Activated CD4-positive, alpha-beta T cell treated with anti-CD3 and anti-CD28 coated beads, Interleukin-2, amount 10 ng/mL, durations not matched to agents 24 days and 14 days (primary cell): Measurements from ENCODE around the gene TMEM229A. TPM values are rescaled to one million over a fixed set of nuclear protein-coding genes. Genes with fewer than 3 reads are reported as not detected.
"Not testable (repeated sequence)": the region's sequence is repeated elsewhere in the genome, so short reads cannot be mapped to it uniquely, and the experiment has no call there.

Source experiments
- DNase-seq: peaks from one replicate; pipeline ENCODE4 v3.0.0; 2022
- H3K27ac Mint-ChIP-seq: one replicate; pipeline ENCODE4 v1.8.0; 2022; ENCODE audit warnings: mild to moderate bottlenecking, mixed read lengths
- H3K27me3 Mint-ChIP-seq: one replicate; pipeline ENCODE4 v1.8.0; 2022; ENCODE audit warnings: mixed read lengths
- H3K36me3 Mint-ChIP-seq: one replicate; pipeline ENCODE4 v1.8.0; 2022; ENCODE audit warnings: low read depth, mild to moderate bottlenecking, mixed read lengths
- H3K4me1 Mint-ChIP-seq: one replicate; pipeline ENCODE4 v1.8.0; 2021; ENCODE audit warnings: mixed read lengths
- H3K4me3 Mint-ChIP-seq: one replicate; pipeline ENCODE4 v1.8.0; 2022; ENCODE audit warnings: mild to moderate bottlenecking, moderate library complexity, mixed read lengths
- H3K9me3 Mint-ChIP-seq: one replicate; pipeline ENCODE4 v1.8.0; 2021; ENCODE audit warnings: mixed read lengths
- intact Hi-C: fragments of 100-400 bp; cut with micrococcal nuclease; formaldehyde crosslinking; loops from one replicate; pipeline ENCODE4 v1.15.1; 2023
- total RNA-seq: library from RNA; stranded (reverse); gene quantifications from 2 replicates; pipeline ENCODE4 v1.2.3, GENCODE V29; 2022

TMEM229A gene
- total RNA-seq, result not detected in 2 replicates

DNA sequence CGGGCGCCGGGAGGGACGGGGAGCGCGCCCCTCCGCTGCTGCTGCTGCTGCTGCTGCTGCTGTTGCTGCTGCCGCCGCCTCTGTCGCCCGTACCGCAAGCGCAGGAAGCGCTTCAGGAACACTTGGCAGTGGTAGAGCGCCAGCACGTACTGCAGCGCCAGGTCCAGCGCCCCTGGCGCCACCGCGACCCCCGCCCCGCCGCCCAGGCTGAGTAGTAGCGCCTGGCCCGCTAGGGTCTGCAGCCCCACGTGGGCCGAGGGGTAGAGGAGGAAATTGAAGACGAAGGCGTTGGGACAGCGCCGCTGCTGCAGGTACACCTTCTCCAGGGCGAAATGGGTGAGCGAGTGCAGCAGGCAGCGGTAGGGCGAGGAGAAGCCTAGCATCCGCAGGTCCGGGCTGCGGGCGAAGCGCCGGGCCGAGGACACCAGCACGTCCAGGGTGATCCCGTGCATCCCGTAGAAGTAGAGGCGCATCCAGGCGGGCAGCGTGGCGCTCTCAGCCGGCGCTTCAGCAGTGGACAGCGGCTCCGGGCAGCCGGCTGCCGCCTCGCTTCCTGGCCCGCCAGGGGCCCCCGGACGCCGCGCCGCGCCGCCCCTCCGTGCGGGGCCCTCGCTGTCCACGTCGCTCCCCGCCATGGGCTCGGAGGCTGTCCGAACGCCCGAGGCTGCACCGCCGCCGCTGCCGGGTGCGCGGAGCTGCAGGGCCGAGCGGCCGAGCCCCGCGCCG, at the start of gene TMEM229A:
Gene TMEM229A, minus strand, starts transcription at position 699 of the 726 bp plus-strand sequence. Its CDS starts 64 bp downstream, at position 635.
- H3K27me3 Mint-ChIP-seq, result peaks cover 55% of the 10 kb centered on the region
- no peak within 1 kb of the TSS for H3K27ac Mint-ChIP-seq
- H3K9me3 Mint-ChIP-seq, result no peaks in the 10 kb centered on the region
- peaks cover 4% of the 10 kb centered on the region for H3K4me1 Mint-ChIP-seq
- peak within 1 kb of the TSS; percentile 64 for H3K4me3 Mint-ChIP-seq
- peak; percentile 63 for DNase-seq
- peaks cover 5% of the 10 kb centered on the region for H3K36me3 Mint-ChIP-seq
- intact Hi-C loops, result no loop called here

GRCh38 chr7:124082234-124082633, 49.4 kb upstream of the TMEM229A start:
- not testable (repeated sequence) for H3K4me3 Mint-ChIP-seq, H3K36me3 Mint-ChIP-seq, DNase-seq, H3K9me3 Mint-ChIP-seq, H3K4me1 Mint-ChIP-seq, H3K27me3 Mint-ChIP-seq, H3K27ac Mint-ChIP-seq
- intact Hi-C loops, result loop anchor here (5.0 kb wide), 1 partner anchor 585 kb away; no protein-coding TSS in a partner anchor

GRCh38 chr7:124077546-124077945, 44.7 kb upstream of the TMEM229A start:
- Mint-ChIP-seq H3K9me3 (no peaks in the 10 kb centered on the region), H3K4me3 (no peak overlapping the region), H3K27ac (no peak overlapping the region), H3K27me3 (no peaks in the 10 kb centered on the region), H3K36me3 (no peaks in the 10 kb centered on the region), H3K4me1 (no peaks in the 10 kb centered on the region)
- DNase-seq, result no peak
- intact Hi-C loops, result no loop called here

DNA sequence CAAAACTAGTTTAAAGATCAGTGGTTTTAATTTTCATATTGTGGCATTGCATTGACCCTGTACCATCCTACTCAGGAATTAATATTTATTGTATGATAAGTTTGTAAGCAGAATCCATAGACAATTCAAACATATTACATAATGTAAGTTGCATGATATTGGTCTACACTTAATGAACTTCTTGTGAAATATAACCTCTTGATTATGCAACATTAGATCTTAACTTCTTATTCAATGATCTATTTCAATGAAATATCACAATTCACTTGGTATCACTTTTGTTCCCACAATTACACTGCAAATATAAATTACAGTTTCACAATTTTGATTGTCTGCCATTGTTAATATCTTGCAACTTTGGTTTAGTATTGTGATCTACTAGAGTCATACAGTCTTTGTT, 44.0 kb upstream of the TMEM229A start:
- no peak for DNase-seq
- Mint-ChIP-seq H3K27me3 (no peaks in the 10 kb centered on the region), H3K36me3 (no peaks in the 10 kb centered on the region)

GRCh38 chr7:124074007-124074406, 41.1 kb upstream of the TMEM229A start:
- no peaks in the 10 kb centered on the region for H3K9me3 Mint-ChIP-seq
- no peak overlapping the region for H3K27ac Mint-ChIP-seq
- intact Hi-C loops, result no loop called here

More for the DNA sequence above, 44.0 kb upstream of the TMEM229A start:
- intact Hi-C loops, result no loop called here
- Mint-ChIP-seq H3K4me3 (no peak overlapping the region), H3K4me1 (no peaks in the 10 kb centered on the region), H3K27ac (no peak overlapping the region), H3K9me3 (no peaks in the 10 kb centered on the region)

DNA sequence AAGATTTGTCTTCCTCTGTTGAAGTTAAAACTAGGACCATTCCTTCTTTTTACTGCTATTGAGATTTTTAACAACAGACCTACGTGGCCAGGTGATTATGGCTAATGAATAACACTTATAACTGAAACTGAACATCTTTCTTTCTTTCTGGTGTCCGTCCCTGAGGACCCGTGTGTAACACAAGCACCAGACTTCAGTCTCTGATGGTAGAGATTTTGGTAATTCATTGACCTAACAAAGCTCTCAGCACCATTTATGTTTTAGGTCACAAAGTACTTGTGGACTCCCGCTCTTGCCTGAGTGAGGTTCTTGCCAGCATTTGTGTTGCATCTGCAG, 40.4 kb upstream of the TMEM229A start:
- Mint-ChIP-seq H3K4me3 (no peak overlapping the region), H3K4me1 (no peaks in the 10 kb centered on the region), H3K27me3 (no peaks in the 10 kb centered on the region), H3K36me3 (no peaks in the 10 kb centered on the region), H3K9me3 (no peaks in the 10 kb centered on the region), H3K27ac (no peak overlapping the region)
- intact Hi-C loops, result no loop called here
- DNase-seq, result no peak

More at GRCh38 chr7:124074007-124074406, 41.1 kb upstream of the TMEM229A start:
- Mint-ChIP-seq H3K4me1 (no peaks in the 10 kb centered on the region), H3K27me3 (no peaks in the 10 kb centered on the region), H3K4me3 (no peak overlapping the region), H3K36me3 (no peaks in the 10 kb centered on the region)
- no peak for DNase-seq

DNA sequence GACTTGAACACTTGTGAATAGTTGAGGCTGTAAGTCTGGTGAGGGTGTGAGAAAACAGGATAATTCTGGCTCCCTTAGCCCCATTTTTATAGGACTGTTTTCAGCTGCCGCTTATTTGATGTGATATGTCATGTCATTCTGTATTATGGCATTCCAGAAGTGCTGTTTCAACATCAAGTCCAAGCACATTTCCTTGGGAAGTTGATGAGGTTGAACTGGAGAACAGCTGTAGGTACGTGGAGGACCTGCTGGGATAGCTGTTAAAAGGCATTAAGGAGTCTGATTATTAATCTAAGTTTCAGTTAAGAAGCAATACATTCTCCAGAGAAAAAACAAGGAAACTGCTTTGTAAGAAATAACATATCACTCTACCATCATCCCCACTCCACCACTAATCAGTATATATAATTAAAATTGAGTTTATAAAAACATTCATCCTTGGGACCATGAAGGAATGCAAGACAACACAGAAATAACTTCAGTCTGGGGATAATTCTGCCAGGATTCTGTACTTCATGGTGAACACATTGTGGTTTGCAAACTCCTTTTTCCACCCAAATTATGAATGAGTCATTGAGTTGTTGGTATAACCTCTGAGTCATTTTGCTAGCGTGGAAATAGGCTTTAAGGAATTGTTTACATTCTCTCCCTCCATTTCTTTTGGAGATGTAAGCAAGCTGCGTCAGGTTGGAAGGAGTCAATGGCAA, 39.9 kb upstream of the TMEM229A start:
- intact Hi-C loops, result no loop called here
- no peaks in the 10 kb centered on the region for H3K9me3 Mint-ChIP-seq
- no peak overlapping the region for H3K4me3 Mint-ChIP-seq

DNA sequence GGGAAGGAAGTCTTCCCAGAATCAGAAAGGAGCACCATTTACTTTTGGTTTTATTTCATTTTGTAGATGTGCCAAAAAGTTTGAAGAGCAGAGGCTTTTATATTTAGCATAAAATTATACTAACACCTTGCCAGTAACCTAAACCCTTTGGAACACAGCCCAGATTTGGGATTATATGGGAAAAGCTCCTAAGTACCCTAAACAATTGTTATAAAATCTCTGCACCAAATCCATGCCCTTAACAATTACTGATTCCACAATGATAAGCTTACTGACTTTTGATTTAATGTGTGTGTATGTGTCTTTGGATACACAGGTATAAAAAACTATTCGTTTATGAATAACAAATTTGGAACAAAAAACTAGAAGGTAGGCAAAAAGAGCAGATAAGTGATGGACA, 39.0 kb upstream of the TMEM229A start:
- H3K9me3 Mint-ChIP-seq, result no peaks in the 10 kb centered on the region
- intact Hi-C loops, result no loop called here
- H3K36me3 Mint-ChIP-seq, result no peaks in the 10 kb centered on the region
- H3K27me3 Mint-ChIP-seq, result no peaks in the 10 kb centered on the region
- no peaks in the 10 kb centered on the region for H3K4me1 Mint-ChIP-seq
- no peak overlapping the region for H3K4me3 Mint-ChIP-seq
- DNase-seq, result no peak
- H3K27ac Mint-ChIP-seq, result no peak overlapping the region

More for the DNA sequence above, 39.9 kb upstream of the TMEM229A start:
- Mint-ChIP-seq H3K4me1 (no peaks in the 10 kb centered on the region), H3K27ac (no peak overlapping the region), H3K36me3 (no peaks in the 10 kb centered on the region), H3K27me3 (no peaks in the 10 kb centered on the region)
- DNase-seq, result no peak

DNA sequence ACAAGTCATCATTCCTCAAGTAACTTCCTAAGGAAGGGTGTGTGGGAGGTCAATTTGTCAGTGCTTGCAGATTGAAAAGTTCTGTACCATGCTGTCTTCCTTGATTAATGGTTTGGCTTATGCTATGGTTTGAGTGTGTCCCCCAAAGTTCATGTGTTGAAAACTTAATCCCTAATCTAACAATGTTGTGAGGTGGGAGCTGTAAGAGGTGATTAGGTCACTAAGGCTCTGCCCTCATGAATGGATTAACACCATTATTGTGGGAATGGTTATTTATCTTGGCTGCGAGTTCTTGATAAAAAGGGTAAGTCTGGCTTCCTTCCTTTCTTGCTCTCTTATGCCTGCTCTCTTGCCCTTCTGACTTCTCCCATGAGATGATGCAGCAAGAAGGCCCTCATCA, 29.3 kb upstream of the TMEM229A start:
- no peak overlapping the region for H3K27ac Mint-ChIP-seq
- H3K27me3 Mint-ChIP-seq, result no peaks in the 10 kb centered on the region
- no peaks in the 10 kb centered on the region for H3K36me3 Mint-ChIP-seq
- H3K4me3 Mint-ChIP-seq, result no peak overlapping the region
- no peaks in the 10 kb centered on the region for H3K9me3 Mint-ChIP-seq
- DNase-seq, result no peak
- intact Hi-C loops, result no loop called here
- H3K4me1 Mint-ChIP-seq, result no peaks in the 10 kb centered on the region

DNA sequence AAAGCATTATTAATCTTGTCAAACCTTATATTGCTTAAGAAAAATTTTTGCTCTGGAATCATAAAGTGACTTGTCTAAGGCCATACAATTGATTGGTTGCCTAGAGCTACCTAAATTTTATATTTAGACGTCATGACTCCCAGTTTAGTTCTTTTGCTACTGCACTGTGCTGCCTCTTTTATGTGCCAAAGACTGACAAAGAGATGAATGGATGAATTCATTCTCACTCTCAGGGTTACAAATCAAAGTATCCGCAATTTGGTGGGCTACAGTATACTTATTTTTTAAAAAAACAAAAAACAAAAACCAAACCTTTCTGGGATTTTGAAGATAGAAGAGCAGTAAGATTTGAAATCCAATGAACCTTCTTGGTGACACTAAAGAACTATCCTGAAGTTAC, 27.7 kb upstream of the TMEM229A start:
- Mint-ChIP-seq H3K9me3 (no peaks in the 10 kb centered on the region), H3K27ac (no peak overlapping the region), H3K36me3 (no peaks in the 10 kb centered on the region), H3K4me3 (no peak overlapping the region), H3K27me3 (no peaks in the 10 kb centered on the region), H3K4me1 (no peaks in the 10 kb centered on the region)
- intact Hi-C loops, result no loop called here
- DNase-seq, result no peak

DNA sequence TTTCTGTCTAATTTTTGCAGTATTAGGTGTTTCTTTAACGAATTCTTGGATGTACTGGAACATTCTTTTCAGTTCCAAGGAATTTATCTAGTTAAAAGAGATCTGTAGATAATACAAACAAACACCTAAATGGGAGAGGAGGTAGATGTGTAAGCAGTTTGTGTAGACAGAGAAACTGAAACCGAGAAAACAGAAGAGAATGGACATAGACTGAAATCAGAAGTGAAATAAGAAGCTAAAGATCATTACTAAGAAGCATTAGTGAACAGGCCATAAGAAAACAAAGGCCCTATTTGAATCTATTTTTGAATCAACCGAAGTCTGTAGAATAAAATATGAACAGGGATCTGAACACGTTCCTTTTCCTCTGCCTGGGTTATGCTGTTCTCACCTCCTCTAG, 26.5 kb upstream of the TMEM229A start:
- Mint-ChIP-seq H3K9me3 (no peaks in the 10 kb centered on the region), H3K4me3 (no peak overlapping the region), H3K27ac (no peak overlapping the region), H3K4me1 (no peaks in the 10 kb centered on the region), H3K27me3 (no peaks in the 10 kb centered on the region), H3K36me3 (no peaks in the 10 kb centered on the region)
- no peak for DNase-seq
- intact Hi-C loops, result no loop called here

GRCh38 chr7:124058515-124058914, 25.6 kb upstream of the TMEM229A start:
- no peak overlapping the region for H3K4me3 Mint-ChIP-seq
- H3K9me3 Mint-ChIP-seq, result no peaks in the 10 kb centered on the region
- intact Hi-C loops, result no loop called here
- no peak overlapping the region for H3K27ac Mint-ChIP-seq
- no peaks in the 10 kb centered on the region for H3K36me3 Mint-ChIP-seq
- no peaks in the 10 kb centered on the region for H3K27me3 Mint-ChIP-seq
- no peaks in the 10 kb centered on the region for H3K4me1 Mint-ChIP-seq
- DNase-seq, result no peak

DNA sequence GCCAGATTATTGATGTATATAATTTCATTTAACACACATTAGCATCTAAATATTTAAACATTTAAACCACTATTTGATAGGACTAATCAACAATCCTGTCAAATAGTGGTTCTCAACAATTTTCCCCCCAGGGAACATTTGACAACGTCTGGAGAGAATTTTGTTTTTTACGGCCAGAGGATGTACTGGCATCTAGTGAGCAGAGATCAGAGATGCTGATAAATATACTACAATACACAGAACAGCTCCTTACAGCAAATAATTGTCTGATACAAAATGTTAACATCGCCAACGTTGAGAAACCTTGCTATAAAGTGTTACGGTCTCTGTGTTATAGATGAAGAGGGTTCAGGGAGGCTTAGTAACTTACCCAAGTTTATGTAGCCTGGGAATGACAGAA, 25.0 kb upstream of the TMEM229A start:
- intact Hi-C loops, result no loop called here
- H3K4me1 Mint-ChIP-seq, result no peaks in the 10 kb centered on the region
- H3K4me3 Mint-ChIP-seq, result no peak overlapping the region
- DNase-seq, result no peak
- H3K9me3 Mint-ChIP-seq, result no peaks in the 10 kb centered on the region
- no peaks in the 10 kb centered on the region for H3K36me3 Mint-ChIP-seq
- no peak overlapping the region for H3K27ac Mint-ChIP-seq
- no peaks in the 10 kb centered on the region for H3K27me3 Mint-ChIP-seq

GRCh38 chr7:124056234-124056633, 23.4 kb upstream of the TMEM229A start:
- Mint-ChIP-seq H3K27me3 (no peaks in the 10 kb centered on the region), H3K27ac (no peak overlapping the region), H3K36me3 (no peaks in the 10 kb centered on the region), H3K4me1 (no peaks in the 10 kb centered on the region), H3K9me3 (no peaks in the 10 kb centered on the region), H3K4me3 (no peak overlapping the region)
- DNase-seq, result no peak
- intact Hi-C loops, result no loop called here
